Measurements from ENCODE around the gene HHIPL2.

The HHIPL2 gene

DNA sequence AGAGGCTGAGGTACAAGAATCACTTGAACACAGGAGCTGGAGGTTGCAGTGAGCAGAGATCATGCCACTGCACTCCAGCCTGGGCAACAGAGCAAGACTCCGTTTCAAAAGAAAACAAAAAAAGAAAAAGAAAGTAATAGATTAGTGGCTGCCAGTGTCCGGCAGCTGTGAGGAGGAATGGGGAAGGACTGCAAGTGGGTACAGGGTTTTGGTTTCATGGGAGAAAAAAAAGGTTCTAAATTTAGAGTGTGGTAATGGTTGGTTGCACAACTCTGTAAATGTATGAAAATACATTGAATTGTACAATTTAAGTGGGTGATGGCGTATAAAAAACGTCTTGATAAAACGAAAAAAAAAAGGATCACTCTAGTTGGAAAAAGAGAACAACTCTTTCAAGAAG, 35.2 kb upstream of the HHIPL2 start (continued):
- TF ChIP-seq, protein P1, sequence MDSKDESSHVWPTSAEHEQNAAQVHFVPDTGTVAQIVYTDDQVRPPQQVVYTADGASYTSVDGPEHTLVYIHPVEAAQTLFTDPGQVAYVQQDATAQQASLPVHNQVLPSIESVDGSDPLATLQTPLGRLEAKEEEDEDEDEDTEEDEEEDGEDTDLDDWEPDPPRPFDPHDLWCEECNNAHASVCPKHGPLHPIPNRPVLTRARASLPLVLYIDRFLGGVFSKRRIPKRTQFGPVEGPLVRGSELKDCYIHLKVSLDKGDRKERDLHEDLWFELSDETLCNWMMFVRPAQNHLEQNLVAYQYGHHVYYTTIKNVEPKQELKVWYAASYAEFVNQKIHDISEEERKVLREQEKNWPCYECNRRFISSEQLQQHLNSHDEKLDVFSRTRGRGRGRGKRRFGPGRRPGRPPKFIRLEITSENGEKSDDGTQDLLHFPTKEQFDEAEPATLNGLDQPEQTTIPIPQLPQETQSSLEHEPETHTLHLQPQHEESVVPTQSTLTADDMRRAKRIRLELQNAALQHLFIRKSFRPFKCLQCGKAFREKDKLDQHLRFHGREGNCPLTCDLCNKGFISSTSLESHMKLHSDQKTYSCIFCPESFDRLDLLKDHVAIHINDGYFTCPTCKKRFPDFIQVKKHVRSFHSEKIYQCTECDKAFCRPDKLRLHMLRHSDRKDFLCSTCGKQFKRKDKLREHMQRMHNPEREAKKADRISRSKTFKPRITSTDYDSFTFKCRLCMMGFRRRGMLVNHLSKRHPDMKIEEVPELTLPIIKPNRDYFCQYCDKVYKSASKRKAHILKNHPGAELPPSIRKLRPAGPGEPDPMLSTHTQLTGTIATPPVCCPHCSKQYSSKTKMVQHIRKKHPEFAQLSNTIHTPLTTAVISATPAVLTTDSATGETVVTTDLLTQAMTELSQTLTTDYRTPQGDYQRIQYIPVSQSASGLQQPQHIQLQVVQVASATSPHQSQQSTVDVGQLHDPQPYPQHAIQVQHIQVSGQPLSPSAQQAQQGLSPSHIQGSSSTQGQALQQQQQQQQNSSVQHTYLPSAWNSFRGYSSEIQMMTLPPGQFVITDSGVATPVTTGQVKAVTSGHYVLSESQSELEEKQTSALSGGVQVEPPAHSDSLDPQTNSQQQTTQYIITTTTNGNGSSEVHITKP (tag by site-specific recombination; IDR thresholded peaks at IDR 0.05), result no peak
- TF ChIP-seq ZNF350 (tag by site-specific recombination; IDR thresholded peaks at IDR 0.05) (no peak), ZIC2 (tag by site-specific recombination; IDR thresholded peaks at IDR 0.05) (no peak), ZFP41 (tag by site-specific recombination; IDR thresholded peaks at IDR 0.05; ENCODE audit: borderline replicate concordance) (no peak), ZNF621 (tag by site-specific recombination; IDR thresholded peaks at IDR 0.05) (no peak), ZNF670 (tag by site-specific recombination; IDR thresholded peaks at IDR 0.05; ENCODE audit: low read depth) (no peak), ZNF610 (tag by site-specific recombination; IDR thresholded peaks at IDR 0.05; ENCODE audit: borderline replicate concordance) (no peak), ZNF791 (tag by site-specific recombination; IDR thresholded peaks at IDR 0.05) (no peak), ZNF530 (tag by site-specific recombination; IDR thresholded peaks at IDR 0.05; ENCODE audit: low read depth) (no peak), ZNF510 (tag by site-specific recombination; IDR thresholded peaks at IDR 0.05; ENCODE audit: insufficient replicate concordance) (no peak)
- TF ChIP-seq, protein P2, sequence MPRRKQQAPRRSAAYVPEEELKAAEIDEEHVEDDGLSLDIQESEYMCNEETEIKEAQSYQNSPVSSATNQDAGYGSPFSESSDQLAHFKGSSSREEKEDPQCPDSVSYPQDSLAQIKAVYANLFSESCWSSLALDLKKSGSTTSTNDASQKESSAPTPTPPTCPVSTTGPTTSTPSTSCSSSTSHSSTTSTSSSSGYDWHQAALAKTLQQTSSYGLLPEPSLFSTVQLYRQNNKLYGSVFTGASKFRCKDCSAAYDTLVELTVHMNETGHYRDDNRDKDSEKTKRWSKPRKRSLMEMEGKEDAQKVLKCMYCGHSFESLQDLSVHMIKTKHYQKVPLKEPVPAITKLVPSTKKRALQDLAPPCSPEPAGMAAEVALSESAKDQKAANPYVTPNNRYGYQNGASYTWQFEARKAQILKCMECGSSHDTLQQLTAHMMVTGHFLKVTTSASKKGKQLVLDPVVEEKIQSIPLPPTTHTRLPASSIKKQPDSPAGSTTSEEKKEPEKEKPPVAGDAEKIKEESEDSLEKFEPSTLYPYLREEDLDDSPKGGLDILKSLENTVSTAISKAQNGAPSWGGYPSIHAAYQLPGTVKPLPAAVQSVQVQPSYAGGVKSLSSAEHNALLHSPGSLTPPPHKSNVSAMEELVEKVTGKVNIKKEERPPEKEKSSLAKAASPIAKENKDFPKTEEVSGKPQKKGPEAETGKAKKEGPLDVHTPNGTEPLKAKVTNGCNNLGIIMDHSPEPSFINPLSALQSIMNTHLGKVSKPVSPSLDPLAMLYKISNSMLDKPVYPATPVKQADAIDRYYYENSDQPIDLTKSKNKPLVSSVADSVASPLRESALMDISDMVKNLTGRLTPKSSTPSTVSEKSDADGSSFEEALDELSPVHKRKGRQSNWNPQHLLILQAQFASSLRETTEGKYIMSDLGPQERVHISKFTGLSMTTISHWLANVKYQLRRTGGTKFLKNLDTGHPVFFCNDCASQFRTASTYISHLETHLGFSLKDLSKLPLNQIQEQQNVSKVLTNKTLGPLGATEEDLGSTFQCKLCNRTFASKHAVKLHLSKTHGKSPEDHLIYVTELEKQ (tag by site-specific recombination; IDR thresholded peaks at IDR 0.05; ENCODE audit: borderline replicate concordance), result no peak
- TF ChIP-seq, protein P3, sequence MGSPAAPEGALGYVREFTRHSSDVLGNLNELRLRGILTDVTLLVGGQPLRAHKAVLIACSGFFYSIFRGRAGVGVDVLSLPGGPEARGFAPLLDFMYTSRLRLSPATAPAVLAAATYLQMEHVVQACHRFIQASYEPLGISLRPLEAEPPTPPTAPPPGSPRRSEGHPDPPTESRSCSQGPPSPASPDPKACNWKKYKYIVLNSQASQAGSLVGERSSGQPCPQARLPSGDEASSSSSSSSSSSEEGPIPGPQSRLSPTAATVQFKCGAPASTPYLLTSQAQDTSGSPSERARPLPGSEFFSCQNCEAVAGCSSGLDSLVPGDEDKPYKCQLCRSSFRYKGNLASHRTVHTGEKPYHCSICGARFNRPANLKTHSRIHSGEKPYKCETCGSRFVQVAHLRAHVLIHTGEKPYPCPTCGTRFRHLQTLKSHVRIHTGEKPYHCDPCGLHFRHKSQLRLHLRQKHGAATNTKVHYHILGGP (tag by site-specific recombination; IDR thresholded peaks at IDR 0.05), result no peak

DNA sequence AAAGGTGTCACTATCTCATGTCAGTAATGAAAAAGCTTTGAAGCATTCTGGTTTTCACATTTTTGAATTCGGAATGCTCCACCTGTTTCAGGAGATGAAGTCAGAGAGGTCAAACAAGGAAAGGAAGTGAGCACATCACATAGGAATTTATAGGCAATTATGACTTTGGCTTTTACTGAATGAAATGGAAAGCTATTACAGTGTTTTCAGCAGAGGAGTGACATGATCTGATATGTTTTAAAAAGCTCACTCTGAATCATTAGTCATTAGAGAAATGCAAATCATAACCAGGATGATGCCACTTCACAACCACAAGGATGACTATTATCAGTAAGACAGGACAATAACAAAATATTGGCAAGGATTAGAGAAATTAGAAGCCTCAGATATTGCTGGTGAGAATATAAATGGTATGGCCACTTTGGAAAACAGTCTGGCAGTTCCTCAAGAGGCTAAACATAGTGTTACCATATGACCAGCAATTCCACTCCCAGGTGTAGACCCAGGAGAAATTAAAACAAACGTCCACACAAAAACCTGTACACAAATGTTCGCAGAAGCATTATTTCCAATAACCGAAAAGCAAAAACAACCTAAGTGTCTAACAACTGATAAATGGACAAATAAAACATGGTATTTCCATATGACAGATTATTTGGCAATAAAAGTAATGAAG, 34.3 kb upstream of the HHIPL2 start:
- Histone ChIP-seq H3K36me3 (ENCODE audit: control insufficient read depth in 2 of 2, insufficient read depth in 1 of 2, low read length in 2 of 2) (peaks cover 22 to 50% of the 10 kb centered on the region in 2 experiments), H3K9me3 (ENCODE audit: control insufficient read depth, insufficient read depth, low read depth, low read length) (no peaks in the 10 kb centered on the region), H3K27ac (ENCODE audit: extremely low read depth, low read depth, low read length) (no peak overlapping the region), H3K4me1 (ENCODE audit: control insufficient read depth, insufficient read depth, low read length) (no peaks in the 10 kb centered on the region), H3K4me3 (ENCODE audit: low read depth, low read length) (no peak overlapping the region)
- CTCF ChIA-PET, result interaction anchor here (2.3 kb wide), 1 partner anchor 117 kb away, joined by 9 read pairs; no protein-coding TSS in a partner anchor
- POLR2A ChIA-PET, result no interaction called here
- no peak for TF ChIP-seq ZNF175 (tag by site-specific recombination; IDR thresholded peaks at IDR 0.05)
- TF ChIP-seq ZNF366 (tag by site-specific recombination; conservative IDR thresholded peaks at IDR 0.05), result peak; percentile 72
- peak; percentile 65 for TF ChIP-seq KLF8 (tag by site-specific recombination; IDR thresholded peaks at IDR 0.05)
- no peak for TF ChIP-seq ZNF677 (tag by site-specific recombination; IDR thresholded peaks at IDR 0.05)
- TF ChIP-seq SCRT2 (tag by site-specific recombination; IDR thresholded peaks at IDR 0.05), result peak; percentile 71
- no peak for TF ChIP-seq ZFP37 (tag by site-specific recombination; IDR thresholded peaks at IDR 0.05)
- no peak for TF ChIP-seq ZNF133 (tag by site-specific recombination; IDR thresholded peaks at IDR 0.05)
- TF ChIP-seq SETDB1 (IDR thresholded peaks at IDR 0.05; ENCODE audit: insufficient read length, low read length), result no peak
- TF ChIP-seq ZNF274 (IDR thresholded peaks at IDR 0.05; ENCODE audit: low read length), result no peak
- TF ChIP-seq ZNF274 (tag by site-specific recombination; IDR thresholded peaks at IDR 0.05; ENCODE audit: borderline replicate concordance), result no peak
- TF ChIP-seq, protein P1 (tag by site-specific recombination; IDR thresholded peaks at IDR 0.05), result peak; percentile 42; the same call in 1 of the 2 replicates
- TF ChIP-seq BCL11A (tag by site-specific recombination; IDR thresholded peaks at IDR 0.05; ENCODE audit: low read depth), result 0 out of 2 replicates have a peak, but pooled peaks have one; percentile 38
